ENCODE data around the gene TWIST2. TPM values are rescaled to one million over a fixed set of nuclear protein-coding genes. Genes with fewer than 3 reads are reported as not detected.

TWIST2 gene
- total RNA-seq, 2 donors from 2014 or later = 41.4 to 62.1 TPM

- DNase-seq (ENCODE audit: low spot score) = no peak
- H3K4me1 ChIP-seq (ENCODE audit: control insufficient read depth in 1 of 2, low read depth in 2 of 2) = no peaks in the 10 kb centered on the region
- TF ChIP-seq CTCF (IDR thresholded peaks at IDR 0.05) = no peak
These were observed 72.7 kb downstream of the TWIST2 start for GRCh38 chr2:238920601-238921001.

GRCh38 chr2:238921259-238921658 is 73.4 kb downstream of the TWIST2 start:
- no peaks in the 10 kb centered on the region for H3K9me3 ChIP-seq
- H3K4me1 ChIP-seq (ENCODE audit: control insufficient read depth in 1 of 2, low read depth in 2 of 2) = no peaks in the 10 kb centered on the region
- no peak overlapping the region for H3K27ac ChIP-seq

More at GRCh38 chr2:238920601-238921001, 72.7 kb downstream of the TWIST2 start:
- ATAC-seq (ENCODE audit: insufficient number of reproducible peaks, low FRiP score, low read depth) = no peak
- Histone ChIP-seq H3K27ac (no peak overlapping the region), H3K27me3 (replicated peaks; ENCODE audit: insufficient read depth) (no peaks in the 10 kb centered on the region), H3K36me3 (no peaks in the 10 kb centered on the region), H3K4me3 (no peak overlapping the region), H3K9me3 (no peaks in the 10 kb centered on the region)

DNA sequence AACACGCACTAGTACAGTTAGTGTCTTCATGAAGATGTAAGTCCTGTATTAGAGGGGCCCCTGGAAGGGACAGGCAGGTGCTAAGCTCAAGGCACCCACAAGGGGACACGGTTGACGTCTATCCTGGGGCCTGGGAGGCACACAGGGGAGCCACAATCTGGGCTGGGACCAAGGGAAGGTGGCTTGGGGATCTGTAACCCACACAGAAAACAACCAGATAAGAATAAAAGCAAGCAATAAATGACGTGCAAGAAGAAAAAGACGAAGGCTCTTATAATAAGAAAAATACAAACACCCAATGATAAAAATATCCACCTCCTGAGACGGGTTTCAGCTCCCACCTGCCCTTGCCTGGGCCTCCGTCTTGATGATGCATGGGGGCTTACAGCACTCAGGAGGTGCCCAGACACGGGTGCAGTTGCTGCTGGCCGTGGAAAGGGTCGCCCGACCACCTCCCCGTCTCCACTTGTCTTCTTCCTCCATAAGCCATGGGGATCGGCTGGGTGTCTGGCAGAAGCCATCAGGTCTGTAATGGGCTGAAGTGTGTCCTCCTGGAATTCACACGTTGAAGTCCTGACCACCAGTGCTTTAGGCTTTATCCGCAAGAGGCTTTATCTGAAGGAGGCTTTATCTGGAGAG is 73.9 kb downstream of the TWIST2 start:
- no peaks in the 10 kb centered on the region for H3K27me3 ChIP-seq (replicated peaks; ENCODE audit: insufficient read depth)
- no peaks in the 10 kb centered on the region for H3K36me3 ChIP-seq
- H3K4me3 ChIP-seq = no peak overlapping the region
- no peak for TF ChIP-seq CTCF (IDR thresholded peaks at IDR 0.05)
- no peak overlapping the region for H3K27ac ChIP-seq
- no peaks in the 10 kb centered on the region for H3K9me3 ChIP-seq
- DNase-seq (ENCODE audit: low spot score) (no peak), ATAC-seq (ENCODE audit: insufficient number of reproducible peaks, low FRiP score, low read depth) (no peak)
- no peaks in the 10 kb centered on the region for H3K4me1 ChIP-seq (ENCODE audit: control insufficient read depth in 1 of 2, low read depth in 2 of 2)

More at GRCh38 chr2:238921259-238921658, 73.4 kb downstream of the TWIST2 start:
- no peak overlapping the region for H3K4me3 ChIP-seq
- no peaks in the 10 kb centered on the region for H3K27me3 ChIP-seq (replicated peaks; ENCODE audit: insufficient read depth)
- no peak for DNase-seq (ENCODE audit: low spot score)
- no peaks in the 10 kb centered on the region for H3K36me3 ChIP-seq
- no peak for TF ChIP-seq CTCF (IDR thresholded peaks at IDR 0.05)
- ATAC-seq (ENCODE audit: insufficient number of reproducible peaks, low FRiP score, low read depth) = no peak

- no peak for TF ChIP-seq CTCF (IDR thresholded peaks at IDR 0.05)
- no peak overlapping the region for H3K4me3 ChIP-seq
- DNase-seq (ENCODE audit: low spot score) = no peak
These were observed 74.5 kb downstream of the TWIST2 start for GRCh38 chr2:238922435-238922834.

DNA sequence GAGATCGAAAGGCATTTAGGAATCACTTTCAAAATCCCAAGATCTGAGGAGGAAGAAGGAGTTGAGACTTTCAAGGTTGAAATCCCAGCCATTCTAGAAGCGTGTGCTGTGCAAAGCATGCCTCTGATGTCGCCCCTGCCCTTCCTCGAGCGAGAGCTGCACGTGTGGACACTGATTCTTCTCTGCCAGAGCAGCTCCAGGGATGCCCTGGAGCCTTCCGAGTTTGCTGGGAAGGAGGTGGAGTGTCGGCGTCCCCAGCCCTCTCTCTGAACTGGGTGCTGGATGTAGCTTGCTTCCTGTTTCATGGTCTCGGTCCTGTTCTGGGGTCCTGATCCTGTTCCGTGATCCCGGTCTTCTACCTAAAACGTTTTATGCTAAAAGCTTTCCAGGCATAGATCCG is 76.1 kb downstream of the TWIST2 start:
- DNase-seq (ENCODE audit: low spot score) (no peak), ATAC-seq (ENCODE audit: insufficient number of reproducible peaks, low FRiP score, low read depth) (no peak)
- no peak overlapping the region for H3K27ac ChIP-seq
- TF ChIP-seq CTCF (IDR thresholded peaks at IDR 0.05) = no peak
- no peaks in the 10 kb centered on the region for H3K27me3 ChIP-seq (replicated peaks; ENCODE audit: insufficient read depth)
- no peaks in the 10 kb centered on the region for H3K9me3 ChIP-seq
- no peaks in the 10 kb centered on the region for H3K4me1 ChIP-seq (ENCODE audit: control insufficient read depth in 1 of 2, low read depth in 2 of 2)
- no peak overlapping the region for H3K4me3 ChIP-seq
- H3K36me3 ChIP-seq = no peaks in the 10 kb centered on the region

More at GRCh38 chr2:238922435-238922834, 74.5 kb downstream of the TWIST2 start:
- ATAC-seq (ENCODE audit: insufficient number of reproducible peaks, low FRiP score, low read depth) = no peak
- Histone ChIP-seq H3K27ac (no peak overlapping the region), H3K27me3 (replicated peaks; ENCODE audit: insufficient read depth) (no peaks in the 10 kb centered on the region), H3K36me3 (no peaks in the 10 kb centered on the region), H3K9me3 (no peaks in the 10 kb centered on the region), H3K4me1 (ENCODE audit: control insufficient read depth in 1 of 2, low read depth in 2 of 2) (no peaks in the 10 kb centered on the region)

Measured in thoracic aorta (tissue), 2 donors.